ENCODE results near the gene MMEL1. TPM values are rescaled to one million over a fixed set of nuclear protein-coding genes. Genes with fewer than 3 reads are reported as not detected.

The MMEL1 gene
- total and polyA plus RNA-seq, 2 donors (not counting 1 experiment from before 2014, with no cell fraction given): not detected

- no peaks in the 10 kb centered on the region for H3K36me3 ChIP-seq (replicated peaks in 1 of 2; ENCODE audit: control extremely low read depth in 1 of 2, control insufficient read depth in 1 of 2, extremely low read depth in 1 of 2, insufficient read depth in 2 of 2, low read length in 1 of 2)
- peaks cover 0 to 29% (median 10%) of the 10 kb centered on the region in 3 donors for H3K9me3 ChIP-seq (ENCODE audit: control extremely low read depth in 1 of 3, control insufficient read depth in 2 of 3, insufficient read depth in 1 of 3, low read length in 2 of 3)
- Mint-ChIP-seq H3K27ac (peak overlapping the region; percentile 50), H3K4me3 (no peak overlapping the region), H3K27me3 (peaks cover 7% of the 10 kb centered on the region), H3K9me3 (ENCODE audit: insufficient read depth) (no peaks in the 10 kb centered on the region), H3K4me1 (no peaks in the 10 kb centered on the region)
- WGBS (ENCODE audit: insufficient coverage): 95% methylated on average over 7 of the region's 7 CpGs
- peaks cover 6% of the 10 kb centered on the region for H3K79me2 ChIP-seq (ENCODE audit: control insufficient read depth, insufficient read depth, low read length)
- H4K20me1 ChIP-seq (ENCODE audit: control insufficient read depth, insufficient read depth, low read length, poor library complexity, severe bottlenecking): peaks cover 6% of the 10 kb centered on the region
- no peak overlapping the region for H3K4me3 ChIP-seq (ENCODE audit: control extremely low read depth in 1 of 5, extremely low read depth in 1 of 5, insufficient read depth in 1 of 5, low read depth in 2 of 5, low read length in 4 of 5)
- H3K27ac ChIP-seq (ENCODE audit: low read length in 2 of 2): no peak overlapping the region
- H3K4me1 ChIP-seq (ENCODE audit: control insufficient read depth in 2 of 2, insufficient read depth in 2 of 2, low read length in 2 of 2): peaks cover 1 to 4% of the 10 kb centered on the region in 2 donors
- TF ChIP-seq EZH2 (IDR thresholded peaks at IDR 0.05; ENCODE audit: borderline replicate concordance, insufficient read depth, low read depth, low read length, poor library complexity, severe bottlenecking) (no peak), CTCF (IDR thresholded peaks at IDR 0.05) (no peak)
- ChIA-PET POLR2A (no interaction called here), CTCF (no interaction called here)
- ATAC-seq (ENCODE audit: low read depth) (no peak), DNase-seq (no peak)
- H3K27me3 ChIP-seq (replicated peaks in 1 of 4; ENCODE audit: control extremely low read depth in 1 of 4, control insufficient read depth in 3 of 4, insufficient read depth in 4 of 4, low read length in 3 of 4): peaks cover 0 to 21% (median 2%) of the 10 kb centered on the region in 4 experiments
- no peak overlapping the region for H2AFZ ChIP-seq (ENCODE audit: insufficient read depth, low read depth, low read length, poor library complexity, severe bottlenecking)
- no peak overlapping the region for H3K4me2 ChIP-seq (replicated peaks; ENCODE audit: low read depth, low read length, poor library complexity, severe bottlenecking)
- H3K9ac ChIP-seq (ENCODE audit: low read length): no peak overlapping the region
- intact Hi-C loops (cut with micrococcal nuclease): no loop called here
Measured at GRCh38 chr1:2636733-2637132, 3.9 kb upstream of the MMEL1 start.

GRCh38 chr1:2635361-2636010 is 2.7 kb upstream of the MMEL1 start:
- H3K9me3 Mint-ChIP-seq (ENCODE audit: insufficient read depth): peaks cover 4% of the 10 kb centered on the region
- Histone ChIP-seq H4K20me1 (ENCODE audit: control insufficient read depth, insufficient read depth, low read length, poor library complexity, severe bottlenecking) (no peaks in the 10 kb centered on the region), H3K4me3 (ENCODE audit: control extremely low read depth in 1 of 5, extremely low read depth in 1 of 5, insufficient read depth in 1 of 5, low read depth in 2 of 5, low read length in 4 of 5) (no peak overlapping the region), H3K4me2 (replicated peaks; ENCODE audit: low read depth, low read length, poor library complexity, severe bottlenecking) (no peak overlapping the region), H3K9me3 (ENCODE audit: control extremely low read depth in 1 of 3, control insufficient read depth in 2 of 3, insufficient read depth in 1 of 3, low read length in 2 of 3) (peaks cover 0 to 36% (median 10%) of the 10 kb centered on the region in 3 donors), H3K27me3 (replicated peaks in 1 of 4; ENCODE audit: control extremely low read depth in 1 of 4, control insufficient read depth in 3 of 4, insufficient read depth in 4 of 4, low read length in 3 of 4) (peaks cover 0 to 21% (median 2%) of the 10 kb centered on the region in 4 experiments), H3K36me3 (replicated peaks in 1 of 2; ENCODE audit: control extremely low read depth in 1 of 2, control insufficient read depth in 1 of 2, extremely low read depth in 1 of 2, insufficient read depth in 2 of 2, low read length in 1 of 2) (no peaks in the 10 kb centered on the region), H3K79me2 (ENCODE audit: control insufficient read depth, insufficient read depth, low read length) (no peaks in the 10 kb centered on the region), H2AFZ (ENCODE audit: insufficient read depth, low read depth, low read length, poor library complexity, severe bottlenecking) (no peak overlapping the region), H3K4me1 (ENCODE audit: control insufficient read depth in 2 of 2, insufficient read depth in 2 of 2, low read length in 2 of 2) (no peaks in the 10 kb centered on the region), H3K27ac (ENCODE audit: low read length in 2 of 2) (no peak overlapping the region), H3K9ac (ENCODE audit: low read length) (no peak overlapping the region)
- ATAC-seq (ENCODE audit: low read depth) (no peak), DNase-seq (no peak)
- intact Hi-C loops (cut with micrococcal nuclease): no loop called here
- TF ChIP-seq EZH2 (IDR thresholded peaks at IDR 0.05; ENCODE audit: borderline replicate concordance, insufficient read depth, low read depth, low read length, poor library complexity, severe bottlenecking) (no peak), CTCF (IDR thresholded peaks at IDR 0.05) (no peak)
- H3K4me1 Mint-ChIP-seq: peaks cover under 1% of the 10 kb centered on the region
- no peak overlapping the region for H3K27ac Mint-ChIP-seq
- H3K27me3 Mint-ChIP-seq: peaks cover 10% of the 10 kb centered on the region
- WGBS (ENCODE audit: insufficient coverage): 85% methylated on average over 10 of the region's 10 CpGs
- POLR2A ChIA-PET: interaction anchor here (0.6 kb wide), 2 partner anchors 90 to 97 kb away, joined by 3 to 5 read pairs; no protein-coding TSS in a partner anchor
- H3K4me3 Mint-ChIP-seq: no peak overlapping the region
- CTCF ChIA-PET: interaction anchor here (0.7 to 0.8 kb wide), 2 partner anchors 32 to 540 kb away, joined by 3 read pairs; no protein-coding TSS in a partner anchor

Data from B cell (primary cell).